ENCODE results near the gene ITGB7. TPM values are rescaled to one million over a fixed set of nuclear protein-coding genes. Genes with fewer than 3 reads are reported as not detected.

ITGB7 gene
- polyA plus RNA-seq, result 1 to 10 TPM; 7.5 to 8.0 TPM

GRCh38 chr12:53207042-53207441 lies at the start of gene ITGB7:
Gene ITGB7 (minus strand): TSS chr12:53207251. CDS start chr12:53200443, 6,808 bp downstream.
- Histone ChIP-seq H3K27me3 (ENCODE audit: control insufficient read depth in 1 of 2, insufficient read depth in 2 of 2, low read length in 2 of 2) (no peaks in the 10 kb centered on the region), H3K4me1 (ENCODE audit: control insufficient read depth in 2 of 2, insufficient read depth in 2 of 2, low read length in 1 of 2) (peaks cover 3 to 4% of the 10 kb centered on the region in 2 donors), H3K4me3 (ENCODE audit: low read depth in 1 of 2, low read length in 2 of 2) (peak within 1 kb of the TSS in 1 of 2 donors; percentile 27), H3K9me3 (ENCODE audit: control insufficient read depth in 2 of 2, insufficient read depth in 1 of 2, low read depth in 1 of 2, low read length in 1 of 2) (peaks cover 0 to 3% of the 10 kb centered on the region in 2 donors), H3K27ac (ENCODE audit: low read depth in 2 of 2, low read length in 1 of 2) (peak within 1 kb of the TSS; percentile 56 to 60), H3K36me3 (ENCODE audit: control insufficient read depth in 2 of 2, insufficient read depth in 2 of 2, low read length in 1 of 2) (peaks cover 15 to 18% of the 10 kb centered on the region in 2 donors)
- WGBS, 2 donors, result 29 to 43% methylated on average over 5 of the region's 5 CpGs

- no peak overlapping the region for H3K4me3 ChIP-seq (ENCODE audit: low read depth in 1 of 2, low read length in 2 of 2)
- H3K27ac ChIP-seq (ENCODE audit: low read depth in 2 of 2, low read length in 1 of 2), result no peak overlapping the region
- no peaks in the 10 kb centered on the region for H3K27me3 ChIP-seq (ENCODE audit: control insufficient read depth in 1 of 2, insufficient read depth in 2 of 2, low read length in 2 of 2)
- 90 to 92% methylated on average over 3 of the region's 3 CpGs for WGBS, 2 donors
- H3K9me3 ChIP-seq (ENCODE audit: control insufficient read depth in 2 of 2, insufficient read depth in 1 of 2, low read depth in 1 of 2, low read length in 1 of 2), result no peaks in the 10 kb centered on the region
- H3K36me3 ChIP-seq (ENCODE audit: control insufficient read depth in 2 of 2, insufficient read depth in 2 of 2, low read length in 1 of 2), result peaks cover 0 to 19% of the 10 kb centered on the region in 2 donors
- H3K4me1 ChIP-seq (ENCODE audit: control insufficient read depth in 2 of 2, insufficient read depth in 2 of 2, low read length in 1 of 2), result peaks cover 11 to 13% of the 10 kb centered on the region in 2 donors
Measured at GRCh38 chr12:53255996-53256395, 48.9 kb upstream of the ITGB7 start.

DNA sequence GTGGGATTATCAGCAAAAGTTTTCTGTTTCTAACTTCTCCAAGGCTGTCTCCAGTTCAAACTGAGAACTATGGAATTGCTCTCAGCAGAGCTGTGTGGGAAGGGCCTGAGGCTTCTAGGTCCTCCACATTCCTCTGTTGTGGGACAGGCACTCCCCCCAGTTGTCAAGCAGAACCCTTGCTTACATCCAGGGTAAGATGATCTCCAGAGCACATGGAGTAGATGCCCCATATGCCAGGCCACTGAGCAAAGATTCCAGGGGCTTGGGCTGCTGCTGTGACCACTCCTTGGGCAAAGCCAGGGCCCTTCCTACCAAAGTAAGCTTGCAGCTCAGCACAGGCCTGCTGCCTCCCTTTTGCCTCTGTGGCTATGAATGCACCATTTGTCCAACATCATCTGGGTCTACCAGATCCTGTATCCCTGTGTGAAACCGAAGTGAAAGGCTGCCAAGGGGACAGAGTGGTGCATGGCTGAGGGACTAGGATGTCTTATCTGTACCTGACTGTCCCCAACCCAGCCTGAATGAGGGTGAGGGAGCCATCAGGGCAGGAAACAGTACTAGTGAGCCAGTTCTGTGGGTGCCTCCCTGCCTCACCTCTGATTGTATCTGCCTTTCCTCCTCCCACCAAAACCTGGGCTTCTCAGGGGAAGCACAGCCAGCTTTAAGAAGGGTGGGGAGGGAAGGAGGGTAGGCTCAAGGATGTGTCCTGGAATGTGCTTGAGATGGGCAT lies 47.9 kb upstream of the ITGB7 start:
- peak overlapping the region; percentile 17 to 73 for H3K27ac ChIP-seq (ENCODE audit: low read depth in 2 of 2, low read length in 1 of 2)
- 93 to 94% methylated on average over 1 of the region's 1 CpG for WGBS, 2 donors

GRCh38 chr12:53253298-53253697 lies 46.2 kb upstream of the ITGB7 start:
- Histone ChIP-seq H3K4me1 (ENCODE audit: control insufficient read depth in 2 of 2, insufficient read depth in 2 of 2, low read length in 1 of 2) (peaks cover 11 to 13% of the 10 kb centered on the region in 2 donors), H3K27ac (ENCODE audit: low read depth in 2 of 2, low read length in 1 of 2) (peak overlapping the region; percentile 96 to 98), H3K4me3 (ENCODE audit: low read depth in 1 of 2, low read length in 2 of 2) (peak overlapping the region in 1 of 2 donors; percentile 91), H3K36me3 (ENCODE audit: control insufficient read depth in 2 of 2, insufficient read depth in 2 of 2, low read length in 1 of 2) (peaks cover 0 to 19% of the 10 kb centered on the region in 2 donors), H3K27me3 (ENCODE audit: control insufficient read depth in 1 of 2, insufficient read depth in 2 of 2, low read length in 2 of 2) (no peaks in the 10 kb centered on the region), H3K9me3 (ENCODE audit: control insufficient read depth in 2 of 2, insufficient read depth in 1 of 2, low read depth in 1 of 2, low read length in 1 of 2) (no peaks in the 10 kb centered on the region)
- 88 to 89% methylated on average over 13 of the region's 13 CpGs for WGBS, 2 donors

More for the DNA sequence above, 47.9 kb upstream of the ITGB7 start:
- Histone ChIP-seq H3K36me3 (ENCODE audit: control insufficient read depth in 2 of 2, insufficient read depth in 2 of 2, low read length in 1 of 2) (peaks cover 0 to 19% of the 10 kb centered on the region in 2 donors), H3K4me1 (ENCODE audit: control insufficient read depth in 2 of 2, insufficient read depth in 2 of 2, low read length in 1 of 2) (peaks cover 11 to 13% of the 10 kb centered on the region in 2 donors), H3K4me3 (ENCODE audit: low read depth in 1 of 2, low read length in 2 of 2) (no peak overlapping the region), H3K27me3 (ENCODE audit: control insufficient read depth in 1 of 2, insufficient read depth in 2 of 2, low read length in 2 of 2) (no peaks in the 10 kb centered on the region), H3K9me3 (ENCODE audit: control insufficient read depth in 2 of 2, insufficient read depth in 1 of 2, low read depth in 1 of 2, low read length in 1 of 2) (no peaks in the 10 kb centered on the region)

DNA sequence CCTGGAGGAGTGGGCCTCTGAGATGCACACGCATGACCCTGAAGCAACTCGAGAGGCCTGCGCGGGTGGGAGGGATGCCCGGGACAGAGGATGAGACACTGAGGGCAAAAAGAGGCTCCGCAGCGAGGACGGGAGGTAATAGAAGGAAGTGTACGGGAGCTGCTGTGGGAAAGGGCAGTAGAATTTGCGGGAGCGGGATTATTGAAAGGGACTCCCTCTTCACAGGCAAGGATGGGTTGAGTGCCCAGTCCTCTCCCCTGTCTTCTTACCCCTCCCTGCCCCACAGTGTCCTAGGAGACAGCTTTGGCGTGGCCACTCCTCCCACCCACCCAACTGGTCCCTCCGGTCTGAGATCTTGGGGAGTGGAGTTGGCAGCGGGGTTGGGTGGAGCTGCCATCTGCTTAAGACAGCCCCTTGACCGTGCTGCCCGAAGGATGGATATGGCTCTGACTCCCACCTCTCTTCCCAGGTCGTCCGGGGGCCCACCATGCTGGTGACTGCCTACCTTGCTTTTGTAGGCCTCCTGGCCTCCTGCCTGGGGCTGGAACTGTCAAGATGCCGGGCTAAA lies 45.4 kb upstream of the ITGB7 start:
- 5 to 8% methylated on average over 19 of the region's 19 CpGs for WGBS, 2 donors
- H3K27me3 ChIP-seq (ENCODE audit: control insufficient read depth in 1 of 2, insufficient read depth in 2 of 2, low read length in 2 of 2), result no peaks in the 10 kb centered on the region
- H3K4me1 ChIP-seq (ENCODE audit: control insufficient read depth in 2 of 2, insufficient read depth in 2 of 2, low read length in 1 of 2), result peaks cover 11 to 13% of the 10 kb centered on the region in 2 donors
- H3K36me3 ChIP-seq (ENCODE audit: control insufficient read depth in 2 of 2, insufficient read depth in 2 of 2, low read length in 1 of 2), result peaks cover 0 to 19% of the 10 kb centered on the region in 2 donors
- H3K27ac ChIP-seq (ENCODE audit: low read depth in 2 of 2, low read length in 1 of 2), result peak overlapping the region; percentile 96 to 98
- H3K4me3 ChIP-seq (ENCODE audit: low read depth in 1 of 2, low read length in 2 of 2), result peak overlapping the region; percentile 91 to 94
- no peaks in the 10 kb centered on the region for H3K9me3 ChIP-seq (ENCODE audit: control insufficient read depth in 2 of 2, insufficient read depth in 1 of 2, low read depth in 1 of 2, low read length in 1 of 2)

GRCh38 chr12:53251477-53252348 lies 44.7 kb upstream of the ITGB7 start:
- Histone ChIP-seq H3K9me3 (ENCODE audit: control insufficient read depth in 2 of 2, insufficient read depth in 1 of 2, low read depth in 1 of 2, low read length in 1 of 2) (no peaks in the 10 kb centered on the region), H3K27me3 (ENCODE audit: control insufficient read depth in 1 of 2, insufficient read depth in 2 of 2, low read length in 2 of 2) (no peaks in the 10 kb centered on the region), H3K4me1 (ENCODE audit: control insufficient read depth in 2 of 2, insufficient read depth in 2 of 2, low read length in 1 of 2) (peaks cover 11 to 13% of the 10 kb centered on the region in 2 donors), H3K27ac (ENCODE audit: low read depth in 2 of 2, low read length in 1 of 2) (peak overlapping the region; percentile 96 to 98), H3K4me3 (ENCODE audit: low read depth in 1 of 2, low read length in 2 of 2) (peak overlapping the region; percentile 91 to 94), H3K36me3 (ENCODE audit: control insufficient read depth in 2 of 2, insufficient read depth in 2 of 2, low read length in 1 of 2) (peaks cover 0 to 19% of the 10 kb centered on the region in 2 donors)
- 1% methylated on average over 39 to 51 of the region's 51 CpGs for WGBS, 2 donors

DNA sequence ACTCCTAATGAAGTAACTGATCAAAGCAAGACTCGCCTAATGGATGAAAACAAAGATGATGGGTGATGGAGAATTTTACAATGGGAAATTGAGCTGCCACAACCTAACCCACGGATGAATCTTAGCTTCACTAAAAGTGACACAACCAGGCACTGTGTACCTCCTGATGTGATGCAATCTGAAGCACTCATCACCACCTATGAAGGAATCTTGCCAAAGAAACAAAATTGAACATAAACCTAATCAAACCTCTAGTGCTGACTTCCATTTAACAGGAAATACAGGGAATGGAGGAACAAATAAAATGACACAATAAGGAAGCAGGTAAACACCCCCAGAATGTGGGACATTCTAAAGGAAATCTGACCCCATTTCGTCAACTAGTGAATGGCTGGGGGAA lies 38.2 kb upstream of the ITGB7 start:
- WGBS, 2 donors, result 78 to 79% methylated on average over 3 of the region's 3 CpGs

GRCh38 chr12:53244337-53244736 lies 37.3 kb upstream of the ITGB7 start:
- Histone ChIP-seq H3K36me3 (ENCODE audit: control insufficient read depth in 2 of 2, insufficient read depth in 2 of 2, low read length in 1 of 2) (no peaks in the 10 kb centered on the region), H3K9me3 (ENCODE audit: control insufficient read depth in 2 of 2, insufficient read depth in 1 of 2, low read depth in 1 of 2, low read length in 1 of 2) (no peaks in the 10 kb centered on the region), H3K27me3 (ENCODE audit: control insufficient read depth in 1 of 2, insufficient read depth in 2 of 2, low read length in 2 of 2) (no peaks in the 10 kb centered on the region), H3K4me3 (ENCODE audit: low read depth in 1 of 2, low read length in 2 of 2) (no peak overlapping the region), H3K27ac (ENCODE audit: low read depth in 2 of 2, low read length in 1 of 2) (no peak overlapping the region), H3K4me1 (ENCODE audit: control insufficient read depth in 2 of 2, insufficient read depth in 2 of 2, low read length in 1 of 2) (no peaks in the 10 kb centered on the region)
- 66 to 76% methylated on average over 1 of the region's 1 CpG for WGBS, 2 donors

More for the DNA sequence above, 38.2 kb upstream of the ITGB7 start:
- Histone ChIP-seq H3K27me3 (ENCODE audit: control insufficient read depth in 1 of 2, insufficient read depth in 2 of 2, low read length in 2 of 2) (no peaks in the 10 kb centered on the region), H3K9me3 (ENCODE audit: control insufficient read depth in 2 of 2, insufficient read depth in 1 of 2, low read depth in 1 of 2, low read length in 1 of 2) (no peaks in the 10 kb centered on the region), H3K4me3 (ENCODE audit: low read depth in 1 of 2, low read length in 2 of 2) (no peak overlapping the region), H3K27ac (ENCODE audit: low read depth in 2 of 2, low read length in 1 of 2) (no peak overlapping the region), H3K36me3 (ENCODE audit: control insufficient read depth in 2 of 2, insufficient read depth in 2 of 2, low read length in 1 of 2) (no peaks in the 10 kb centered on the region), H3K4me1 (ENCODE audit: control insufficient read depth in 2 of 2, insufficient read depth in 2 of 2, low read length in 1 of 2) (no peaks in the 10 kb centered on the region)

- no peak overlapping the region for H3K4me3 ChIP-seq (ENCODE audit: low read depth in 1 of 2, low read length in 2 of 2)
- H3K36me3 ChIP-seq (ENCODE audit: control insufficient read depth in 2 of 2, insufficient read depth in 2 of 2, low read length in 1 of 2), result no peaks in the 10 kb centered on the region
- no peak overlapping the region for H3K27ac ChIP-seq (ENCODE audit: low read depth in 2 of 2, low read length in 1 of 2)
- WGBS, 2 donors, result 79 to 81% methylated on average over 9 to 11 of the region's 11 CpGs
- H3K27me3 ChIP-seq (ENCODE audit: control insufficient read depth in 1 of 2, insufficient read depth in 2 of 2, low read length in 2 of 2), result no peaks in the 10 kb centered on the region
- H3K4me1 ChIP-seq (ENCODE audit: control insufficient read depth in 2 of 2, insufficient read depth in 2 of 2, low read length in 1 of 2), result peaks cover 0 to under 1% of the 10 kb centered on the region in 2 donors
- H3K9me3 ChIP-seq (ENCODE audit: control insufficient read depth in 2 of 2, insufficient read depth in 1 of 2, low read depth in 1 of 2, low read length in 1 of 2), result no peaks in the 10 kb centered on the region
Measured at GRCh38 chr12:53241623-53242412, 34.8 kb upstream of the ITGB7 start.

Measured in esophagus (tissue), 2 donors.